Activated naive CD4-positive, alpha-beta T cell treated with anti-CD3 and anti-CD28 coated beads, Interleukin-2, amount 50 U/mL, for 16 hours (primary cell): ENCODE results near the gene TCP10L.
"Not testable (repeated sequence)": the region's sequence is repeated elsewhere in the genome, so short reads cannot be mapped to it uniquely, and the experiment has no call there.

Source experiments
- DNase-seq: peaks from one replicate; pipeline ENCODE4 v3.0.0-alpha.2; 2020

The TCP10L gene, protein sequence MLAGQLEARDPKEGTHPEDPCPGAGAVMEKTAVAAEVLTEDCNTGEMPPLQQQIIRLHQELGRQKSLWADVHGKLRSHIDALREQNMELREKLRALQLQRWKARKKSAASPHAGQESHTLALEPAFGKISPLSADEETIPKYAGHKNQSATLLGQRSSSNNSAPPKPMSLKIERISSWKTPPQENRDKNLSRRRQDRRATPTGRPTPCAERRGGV

DNA sequence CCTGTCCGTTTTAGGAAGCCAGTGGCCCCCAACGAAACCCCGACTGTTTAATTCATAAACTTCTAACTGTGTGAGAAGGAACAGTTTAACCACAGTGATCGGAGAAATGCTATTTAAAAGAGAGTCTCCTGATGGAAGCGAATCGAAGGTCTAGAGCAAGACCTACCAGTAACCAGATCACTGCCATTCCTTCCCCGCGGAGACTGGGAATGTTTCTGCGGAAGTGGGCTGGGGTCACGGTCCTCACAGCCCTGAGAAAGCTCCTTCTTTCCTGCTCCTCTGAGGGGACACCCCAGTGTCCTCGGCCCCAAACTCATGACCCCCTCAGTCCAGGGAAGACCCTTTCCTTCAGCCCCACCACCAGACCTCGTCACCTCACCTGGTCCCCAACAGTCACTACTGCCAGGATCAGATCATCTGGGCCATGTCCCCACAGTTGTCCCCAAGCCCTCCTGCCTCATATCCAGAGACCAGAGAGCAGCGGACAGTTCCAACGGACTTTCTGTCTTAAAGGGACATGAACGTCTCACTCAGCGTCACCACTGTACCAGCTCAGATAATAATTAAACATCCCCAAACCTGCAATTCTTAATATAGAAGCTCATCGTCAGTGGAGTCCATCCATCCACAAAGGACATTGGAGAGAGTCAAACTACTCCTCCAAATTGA is at the start of gene TCP10L:
TSS of gene TCP10L (minus strand) at position 482 of the 669 bp plus-strand sequence. CDS start 1,219 bp downstream, outside the sequence.
- DNase-seq: no peak

DNA sequence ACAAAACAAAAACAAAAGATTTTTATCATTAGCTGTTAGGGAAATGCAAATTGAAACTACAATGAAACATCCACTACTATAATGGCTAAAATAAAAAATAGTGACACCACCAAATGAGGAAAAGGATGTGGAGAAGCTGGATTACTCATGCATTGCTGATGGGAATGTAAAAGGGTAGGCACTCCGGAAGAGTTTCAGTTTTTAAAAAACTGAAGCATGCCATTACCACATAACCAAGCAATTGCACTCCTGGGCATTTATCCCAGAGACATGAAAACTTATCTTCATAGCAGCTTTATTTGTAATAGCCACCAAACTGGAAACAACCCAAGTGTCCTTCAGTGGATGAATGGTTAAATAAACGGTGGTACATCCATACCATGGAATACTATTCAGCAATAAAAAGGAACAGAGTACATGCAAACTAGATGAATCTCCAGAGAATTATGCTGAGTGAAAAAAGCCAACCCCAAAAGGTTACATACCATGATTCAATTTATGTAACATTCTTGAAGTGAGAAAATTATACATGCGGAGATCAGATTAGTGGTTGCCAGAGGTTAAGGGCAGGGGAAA is 41.4 kb upstream of the TCP10L start:
- no peak for DNase-seq

DNA sequence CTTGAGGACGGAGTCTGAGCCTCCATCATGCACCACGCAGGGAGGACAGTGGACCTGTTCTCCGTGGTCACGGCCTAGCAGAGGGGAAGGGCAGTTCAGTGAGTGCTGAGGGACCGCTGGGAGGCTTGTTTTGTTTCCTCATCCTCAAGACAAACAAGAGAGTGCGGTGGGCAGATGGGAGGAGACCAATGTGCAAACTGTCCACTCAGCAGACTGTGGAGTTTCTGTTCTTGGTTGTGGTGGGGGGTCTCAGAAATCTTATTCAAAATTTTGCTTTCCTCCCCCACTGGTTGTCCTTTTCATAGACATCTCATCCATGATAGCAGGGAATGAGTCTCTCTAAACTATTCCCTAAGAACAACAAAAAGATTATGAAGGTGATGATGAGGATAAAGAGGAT is 32.9 kb upstream of the TCP10L start:
- DNase-seq: not testable (repeated sequence)

DNA sequence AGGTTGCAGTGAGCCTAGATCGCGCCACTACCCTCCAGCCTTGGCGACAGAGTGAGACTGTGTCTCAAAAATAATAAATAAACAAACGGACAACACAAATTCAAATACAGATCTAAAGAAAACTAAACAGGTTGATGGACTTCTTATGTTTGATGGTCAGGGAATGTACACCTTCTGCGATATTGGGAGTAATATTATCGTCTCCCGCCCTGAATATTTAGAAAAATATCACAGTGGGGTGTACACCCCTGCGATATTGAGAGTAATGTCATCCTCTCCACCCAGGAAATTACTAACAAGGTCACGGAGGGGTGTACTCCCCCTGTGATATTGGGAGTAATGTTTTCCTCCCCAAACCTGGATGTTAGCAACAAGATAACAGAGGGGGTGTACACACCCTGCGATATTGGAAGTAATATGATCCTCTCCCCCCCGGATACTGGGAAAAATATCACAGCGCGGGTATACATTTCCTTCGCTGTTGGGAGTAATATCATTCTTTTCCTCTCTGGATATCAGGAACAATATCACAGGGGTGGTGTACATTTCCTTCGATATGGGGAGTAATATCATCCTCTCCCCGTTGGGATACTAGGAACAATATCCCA is 28.2 kb upstream of the TCP10L start:
- DNase-seq: no peak

DNA sequence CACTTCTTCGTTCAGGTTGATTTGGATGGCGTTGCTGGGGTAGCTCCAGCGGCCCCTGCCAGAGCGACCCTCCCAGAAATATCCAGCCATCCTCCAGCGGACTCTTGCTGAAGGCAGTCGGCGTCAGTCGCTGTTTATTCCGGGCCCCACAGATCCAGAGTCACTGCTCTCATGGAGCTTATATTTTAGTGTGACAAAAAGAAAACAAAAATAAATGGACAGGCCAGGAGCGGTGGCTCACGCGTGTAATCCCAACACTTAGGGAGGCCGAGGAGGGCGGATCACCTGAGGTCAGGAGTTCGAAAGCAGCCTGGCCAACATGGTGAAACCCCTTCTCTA is 27.6 kb upstream of the TCP10L start:
- no peak for DNase-seq

DNA sequence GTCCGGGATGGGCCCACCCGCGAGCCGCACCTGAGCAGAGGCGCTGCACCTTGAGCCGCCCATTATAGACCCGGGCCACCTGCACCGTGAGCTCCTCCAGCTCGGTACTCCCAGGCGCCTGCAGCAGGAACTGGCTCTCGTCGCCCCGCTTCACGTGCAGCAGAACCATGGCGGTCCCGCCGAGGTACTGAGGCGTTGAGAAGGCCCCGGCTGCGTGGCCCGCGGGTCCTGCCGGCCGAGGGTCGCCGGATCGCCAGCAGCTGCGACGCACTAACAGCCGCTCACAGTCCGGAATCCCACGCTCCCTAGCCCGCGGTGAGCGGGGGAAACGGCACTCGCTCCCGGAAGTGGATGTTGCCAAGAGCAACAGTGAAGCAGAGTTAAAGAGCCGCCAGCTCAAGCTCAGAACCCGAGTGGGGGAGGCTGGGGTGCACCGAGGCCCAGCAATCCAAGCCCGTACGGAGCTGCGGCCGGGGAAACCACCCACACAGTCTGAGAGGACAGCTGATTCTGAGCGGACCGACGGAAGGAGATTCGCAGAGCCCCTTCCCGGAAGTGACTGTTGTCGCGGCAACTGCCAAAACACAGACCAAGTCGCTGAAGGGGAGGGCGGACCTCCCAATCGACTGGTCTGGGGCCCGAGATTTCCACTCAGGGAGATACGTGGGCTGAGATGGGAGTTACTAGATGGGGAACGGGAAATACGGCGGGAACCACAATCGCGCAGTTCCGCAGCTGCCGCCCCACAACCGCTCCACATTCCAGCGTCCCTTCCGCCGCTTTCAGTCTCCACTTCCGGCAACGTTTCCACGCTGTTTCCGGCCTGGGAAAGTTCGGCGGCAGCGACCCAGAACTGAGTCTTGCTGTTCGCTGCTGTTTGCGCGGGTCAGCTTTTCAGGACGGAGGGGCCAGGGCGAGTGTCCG is 27.0 kb upstream of the TCP10L start, which contains the start of gene CFAP298:
TSS of gene CFAP298 (minus strand) at position 303 of the 924 bp plus-strand sequence. CDS start at position 169, 134 bp downstream.
- DNase-seq: peak; percentile 83

DNA sequence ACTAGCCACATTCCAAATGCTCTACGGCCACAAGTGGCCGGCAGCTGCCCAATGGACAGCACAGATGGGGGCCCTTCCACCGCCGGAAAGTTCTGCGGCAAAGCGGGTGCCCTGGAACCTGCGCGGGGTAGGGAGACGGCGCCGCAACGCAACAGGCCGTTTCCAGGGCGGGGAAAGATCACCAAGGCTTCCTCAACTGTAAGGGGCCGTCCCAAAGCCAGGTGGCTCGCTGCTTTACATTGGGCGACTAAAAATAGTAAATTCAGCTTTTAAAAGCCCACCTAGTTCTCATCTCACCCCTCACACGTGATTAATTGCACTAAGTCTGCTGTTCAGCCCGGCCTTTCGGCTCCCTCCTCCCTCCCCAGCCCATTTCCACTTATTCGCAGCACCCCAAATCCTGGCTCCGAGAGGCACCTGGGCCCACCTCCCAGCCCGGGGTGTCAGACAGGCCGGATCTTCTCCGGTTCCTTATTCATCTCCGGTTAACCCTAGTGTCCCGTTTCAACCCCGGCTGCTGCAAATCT is 26.2 kb upstream of the TCP10L start:
- DNase-seq: peak; percentile 41

DNA sequence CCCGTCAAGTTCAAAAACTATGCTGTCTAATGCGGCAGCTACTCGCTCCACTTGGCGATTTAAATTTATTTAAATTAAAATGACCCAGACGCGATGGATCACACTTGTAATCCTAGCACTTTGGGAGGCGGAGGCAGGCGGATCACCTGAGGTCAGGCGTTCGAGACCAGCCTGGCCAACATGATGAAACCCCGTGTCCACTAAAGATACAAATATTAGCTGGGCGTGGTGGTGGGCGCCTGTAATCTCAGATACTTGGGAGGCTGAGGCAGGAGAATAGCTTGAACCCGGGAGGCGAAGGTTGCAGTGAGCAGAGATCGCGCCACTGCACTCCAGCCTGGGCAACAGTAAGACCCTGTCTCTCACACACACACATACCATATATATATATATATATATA is 25.6 kb upstream of the TCP10L start:
- DNase-seq: not testable (repeated sequence)

DNA sequence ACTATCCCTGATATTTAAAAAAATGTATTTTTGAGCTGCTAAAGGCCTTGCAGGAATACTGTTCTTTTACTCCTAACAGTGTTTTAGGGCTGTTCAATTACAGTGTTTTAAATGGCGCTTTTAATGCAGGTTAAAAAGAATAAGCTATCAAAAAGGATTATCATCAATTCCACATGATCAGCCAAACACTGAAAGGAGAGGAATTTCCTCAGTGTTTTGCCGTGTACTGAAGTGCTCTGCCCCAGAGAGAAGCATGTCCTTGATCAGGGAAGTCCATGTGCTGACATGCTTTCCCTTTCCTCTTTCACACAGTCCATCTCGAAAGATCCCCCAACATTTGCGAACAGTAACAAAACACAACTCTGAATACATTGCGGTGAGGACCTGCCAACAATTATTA is 23.5 kb upstream of the TCP10L start:
- DNase-seq: no peak

DNA sequence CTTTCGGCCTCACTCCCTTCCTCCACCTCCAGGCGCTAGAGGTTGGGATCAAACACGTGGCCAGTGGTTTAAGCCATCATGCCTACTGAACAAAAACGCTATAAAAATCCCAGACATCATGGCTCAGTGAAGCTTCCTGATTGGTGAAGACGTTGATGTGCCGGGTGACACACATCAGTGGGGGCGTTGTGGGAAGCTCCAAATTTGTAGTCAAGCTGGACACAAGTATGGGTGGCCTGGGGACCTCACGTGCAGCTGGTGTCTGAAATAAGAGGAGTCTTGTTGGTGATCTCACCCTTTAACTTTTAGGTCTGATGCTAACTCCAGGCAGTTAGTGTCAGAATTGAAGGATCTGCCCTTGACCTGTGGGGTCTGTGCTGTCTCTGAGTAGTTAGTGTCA is 20.1 kb upstream of the TCP10L start:
- no peak for DNase-seq

DNA sequence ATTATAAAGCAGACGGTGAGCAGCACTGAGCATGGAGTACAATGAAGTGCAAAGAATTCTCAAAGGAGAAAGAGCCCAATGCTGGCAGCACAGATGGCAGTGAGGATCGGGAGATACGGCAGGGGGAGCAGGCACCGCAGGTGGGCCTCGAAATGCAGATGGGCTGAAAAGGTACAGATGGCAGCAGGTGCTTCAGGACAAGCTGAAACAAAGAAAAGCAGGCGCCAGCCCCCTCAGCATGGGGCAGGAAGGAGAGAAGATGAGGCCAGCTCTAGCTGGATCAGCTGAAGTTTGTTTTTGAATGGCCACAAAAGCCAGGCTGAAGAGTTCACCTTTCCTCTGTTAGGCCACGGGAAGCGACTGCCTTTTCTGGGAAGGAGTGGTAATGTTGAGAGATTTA is 19.1 kb upstream of the TCP10L start:
- DNase-seq: no peak

DNA sequence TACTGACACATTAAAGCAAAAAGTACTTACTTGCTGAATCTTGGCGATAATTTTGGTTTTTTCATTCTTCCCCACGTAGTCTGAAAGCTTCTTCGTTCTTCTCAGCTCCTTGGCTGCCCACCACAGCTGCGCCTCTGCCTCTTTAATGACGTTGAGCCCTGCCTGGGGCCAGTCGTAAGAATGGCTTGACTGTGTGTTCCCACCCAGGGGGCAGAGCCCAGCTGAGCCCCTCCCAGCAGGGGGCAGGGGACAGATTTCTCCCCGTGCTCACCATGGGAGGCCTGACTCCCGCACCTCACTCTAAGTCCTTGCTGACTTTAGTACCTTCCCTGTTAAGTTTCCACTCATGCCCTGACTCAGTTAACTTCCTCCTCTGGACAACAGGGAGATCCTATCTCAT is 17.8 kb upstream of the TCP10L start:
- no peak for DNase-seq

DNA sequence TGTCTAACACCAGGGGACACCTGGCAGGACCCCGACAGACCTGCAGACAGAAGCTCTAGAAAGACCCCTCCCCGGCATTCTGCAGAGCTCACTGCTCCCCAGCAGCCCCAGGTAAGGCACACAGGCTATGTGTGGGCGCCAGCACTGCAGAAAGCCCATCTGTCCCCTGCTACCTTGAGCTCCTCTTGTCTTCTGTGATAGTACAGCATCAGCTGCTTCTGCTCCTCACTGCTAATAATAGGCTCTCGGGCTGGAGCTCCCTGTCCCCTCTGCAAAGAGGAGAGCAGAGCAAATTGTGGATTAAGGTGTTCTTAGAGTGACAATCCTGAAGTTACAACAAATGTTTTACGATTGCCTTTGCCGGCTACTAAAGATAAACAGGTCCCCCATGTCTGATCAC is 16.8 kb upstream of the TCP10L start:
- no peak for DNase-seq

DNA sequence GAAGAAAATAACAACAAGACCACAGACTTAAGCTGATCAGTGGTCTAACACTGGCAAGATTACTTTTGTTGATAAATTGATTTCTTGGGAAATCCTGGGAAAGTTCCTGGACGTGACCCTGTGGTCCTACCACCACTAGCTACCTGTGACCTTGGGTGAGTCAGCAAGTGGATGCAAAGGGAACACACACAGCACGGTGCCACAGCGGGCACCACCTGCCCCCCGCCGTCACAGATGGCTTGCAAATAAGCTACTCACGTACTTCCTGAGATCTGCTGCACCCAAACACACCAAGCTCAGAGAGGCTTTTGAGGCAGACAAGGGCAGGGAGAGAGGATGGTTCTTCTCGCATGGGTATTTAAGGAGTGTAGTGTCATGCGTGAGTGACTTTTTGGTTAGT is 14.2 kb upstream of the TCP10L start:
- no peak for DNase-seq

DNA sequence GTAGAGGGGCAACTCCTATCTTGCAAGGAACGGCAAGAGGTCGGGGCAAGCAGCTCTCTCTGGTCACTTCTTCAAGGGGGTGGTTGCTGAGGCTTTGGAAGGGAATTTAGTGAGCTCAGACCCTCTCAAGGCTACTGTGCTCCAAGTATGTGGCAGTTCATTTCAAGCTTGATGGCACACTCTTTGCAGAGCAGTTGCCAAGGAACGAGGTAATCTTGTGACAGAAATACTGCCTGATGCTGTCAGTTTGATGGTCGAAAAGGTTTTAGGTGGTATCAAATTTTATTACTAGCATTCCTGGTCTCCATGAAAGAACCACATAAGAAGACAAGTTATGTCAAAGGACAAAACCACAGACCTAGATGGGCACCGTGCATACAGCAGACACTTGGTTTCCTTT is 13.8 kb upstream of the TCP10L start:
- no peak for DNase-seq

DNA sequence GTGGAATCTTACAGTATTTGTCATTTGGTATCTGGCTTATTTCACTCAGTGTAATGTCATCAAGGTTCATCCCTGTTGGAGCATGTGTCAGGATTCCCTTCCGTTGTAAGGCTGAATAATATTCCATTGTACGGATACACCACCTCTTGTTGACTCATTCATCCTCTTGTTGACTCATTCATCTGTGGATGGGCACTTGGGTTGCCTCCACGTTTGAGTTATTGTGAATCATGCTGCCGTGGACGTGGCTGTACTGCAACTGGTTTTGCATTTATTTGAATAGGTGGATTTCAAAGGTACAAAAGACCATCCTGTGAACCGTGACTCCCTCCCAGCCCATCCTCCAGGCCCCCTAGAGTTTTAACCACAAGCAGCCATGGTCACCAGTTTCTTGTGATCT is 11.9 kb upstream of the TCP10L start:
- DNase-seq: no peak

DNA sequence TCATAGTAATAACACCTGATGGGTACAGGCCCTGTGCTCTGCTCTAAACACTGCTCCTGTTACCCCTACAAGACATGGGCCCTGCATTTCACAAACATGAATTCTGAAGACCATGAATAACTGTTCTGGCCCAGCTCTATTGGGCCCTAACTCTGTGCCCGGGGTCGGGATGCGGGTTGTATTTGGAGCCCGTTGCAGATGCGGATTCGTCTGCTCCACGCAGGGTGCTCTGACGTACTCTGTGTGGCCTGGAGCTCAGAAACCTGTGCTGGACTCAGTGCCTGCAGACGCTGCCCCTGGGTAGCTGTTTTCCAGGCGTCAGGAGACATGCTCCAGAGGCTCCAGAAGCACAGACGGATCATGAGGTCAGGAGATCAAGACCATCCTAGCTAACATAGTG is 10.1 kb upstream of the TCP10L start:
- no peak for DNase-seq

DNA sequence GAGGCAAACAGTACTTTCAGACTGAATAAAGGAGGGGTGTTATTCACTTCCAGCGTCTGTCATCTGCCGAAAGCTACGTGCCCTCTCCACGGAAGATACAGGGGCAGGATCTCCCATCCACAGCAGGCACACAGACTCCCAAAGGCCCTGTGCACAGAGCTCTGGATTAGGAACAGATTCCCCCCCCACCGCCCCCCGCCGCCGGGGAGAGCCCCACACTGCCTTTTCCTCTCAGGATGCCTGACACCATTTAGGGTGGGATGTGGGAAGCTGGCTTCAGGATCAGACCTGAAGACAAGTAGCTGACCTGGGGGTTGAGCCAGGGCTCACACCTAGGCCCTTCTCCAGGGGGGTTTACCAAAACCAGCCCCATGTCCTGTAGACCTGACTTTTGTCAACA is 8.4 kb upstream of the TCP10L start:
- no peak for DNase-seq

DNA sequence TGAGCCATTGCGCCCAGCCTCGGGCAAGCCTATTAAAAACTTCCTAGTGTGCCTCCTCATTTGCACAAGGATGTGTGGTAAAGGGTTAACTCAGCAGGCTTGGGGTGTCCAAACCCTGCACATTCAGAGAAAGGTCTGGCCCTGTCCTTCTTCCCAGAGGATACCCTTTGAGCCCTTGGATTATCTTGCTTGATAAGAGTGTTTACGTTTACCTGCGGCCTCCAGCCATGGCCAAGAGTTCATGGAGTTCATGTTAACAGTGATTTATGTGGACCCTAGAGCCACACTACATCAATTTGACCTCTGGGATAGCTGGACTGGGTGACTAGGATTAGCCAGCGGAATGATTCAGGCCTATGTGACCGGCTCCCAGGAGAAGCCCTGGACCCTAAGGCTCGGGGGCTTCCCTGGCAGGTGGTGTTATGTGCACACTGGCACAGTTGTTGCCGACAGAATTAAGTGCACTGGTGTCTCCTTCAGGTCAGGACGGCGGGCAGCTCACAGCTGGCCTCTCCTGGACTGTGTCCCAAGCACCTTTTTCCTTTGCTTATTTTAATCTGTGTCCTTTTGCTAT is 7.7 kb upstream of the TCP10L start:
- no peak for DNase-seq

DNA sequence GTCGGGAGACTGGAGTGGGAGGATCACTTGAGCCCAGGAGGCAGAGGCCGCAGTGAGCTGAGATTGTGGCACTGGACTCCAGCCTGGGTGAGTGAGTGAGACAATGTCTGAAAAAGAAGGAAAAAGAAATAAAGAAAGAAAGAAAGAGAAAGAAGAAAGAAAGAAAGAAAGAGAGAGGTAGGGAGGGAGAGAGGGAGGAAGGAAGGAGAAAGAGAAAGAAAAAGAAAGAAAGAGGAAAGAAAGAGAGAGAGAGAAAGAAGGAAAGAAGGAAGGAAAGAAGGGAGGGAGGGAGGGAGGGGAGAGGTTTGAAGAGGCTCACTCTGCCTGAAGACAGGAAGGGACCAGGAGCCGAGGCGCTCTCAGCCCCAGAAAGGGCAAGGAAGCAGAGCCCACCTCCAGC is 4.8 kb upstream of the TCP10L start:
- DNase-seq: no peak

DNA sequence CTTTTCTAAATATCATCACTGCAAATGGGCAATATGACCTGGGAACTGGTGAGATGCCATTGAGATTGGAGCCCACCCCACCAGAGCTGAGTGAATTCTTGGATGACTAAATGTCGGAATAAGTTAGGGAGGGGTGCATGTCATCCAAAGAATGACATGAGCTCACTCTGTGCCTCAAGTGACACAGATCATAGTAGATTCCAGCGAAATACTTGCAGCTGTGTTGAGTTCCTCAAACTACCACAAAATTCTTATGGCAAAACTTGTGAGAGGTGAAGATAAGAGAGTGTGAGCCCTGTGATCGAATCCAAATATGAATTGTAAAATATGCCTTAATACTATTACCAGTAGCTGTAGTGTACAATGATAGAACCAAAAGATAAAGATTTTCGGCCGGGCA is 2.3 kb upstream of the TCP10L start:
- DNase-seq: no peak

DNA sequence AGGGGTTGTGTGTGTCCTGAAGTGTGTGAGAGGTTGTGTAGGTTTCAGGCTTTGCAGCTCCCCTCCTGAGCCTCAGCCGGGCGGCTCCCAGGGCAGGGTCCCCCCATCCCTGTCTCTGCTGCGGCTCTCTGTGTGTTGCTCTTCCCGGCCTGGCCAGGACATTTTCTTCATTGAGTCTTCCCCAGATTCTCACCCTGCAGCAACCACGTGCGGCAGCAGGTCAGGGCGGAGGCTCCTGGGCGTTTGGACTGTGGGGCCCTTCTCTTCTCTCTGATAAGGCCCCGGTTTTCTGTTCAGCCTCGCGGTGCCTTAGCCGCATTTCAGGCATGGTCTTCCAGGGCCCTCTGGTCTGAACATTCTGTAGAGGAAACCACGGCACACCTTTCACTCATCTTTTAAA is 1.8 kb upstream of the TCP10L start:
- no peak for DNase-seq
